GM23248 (cell line): ENCODE measurements around the gene WNT10A.

Source experiments
- EZH2 ChIP-seq: fragments of 200-600 bp; sonication (generic); IDR thresholded peaks from 2 replicates; pipeline ENCODE4 v1.6.1; 2018; ENCODE audit warnings: antibody characterized with exemption, mild to moderate bottlenecking; ENCODE audit not compliant: insufficient read depth, poor library complexity, severe bottlenecking
- EZH2phosphoT487 ChIP-seq: fragments of 200-600 bp; sonication (generic); IDR thresholded peaks from 2 replicates; pipeline ENCODE4 v1.6.1; 2018; ENCODE audit warnings: antibody characterized with exemption, moderate library complexity, mild to moderate bottlenecking, low read depth; ENCODE audit not compliant: insufficient read depth

GRCh38 chr2:218893349-218894150 is 12.9 kb downstream of the WNT10A start:
- TF ChIP-seq EZH2 (no peak), EZH2phosphoT487 (no peak)
